ENCODE data around the gene SYNJ2. TPM values are rescaled to one million over a fixed set of nuclear protein-coding genes. Genes with fewer than 3 reads are reported as not detected.

SYNJ2 gene
- total RNA-seq, 1 donor from 2014 or later = 8.3 TPM

DNA sequence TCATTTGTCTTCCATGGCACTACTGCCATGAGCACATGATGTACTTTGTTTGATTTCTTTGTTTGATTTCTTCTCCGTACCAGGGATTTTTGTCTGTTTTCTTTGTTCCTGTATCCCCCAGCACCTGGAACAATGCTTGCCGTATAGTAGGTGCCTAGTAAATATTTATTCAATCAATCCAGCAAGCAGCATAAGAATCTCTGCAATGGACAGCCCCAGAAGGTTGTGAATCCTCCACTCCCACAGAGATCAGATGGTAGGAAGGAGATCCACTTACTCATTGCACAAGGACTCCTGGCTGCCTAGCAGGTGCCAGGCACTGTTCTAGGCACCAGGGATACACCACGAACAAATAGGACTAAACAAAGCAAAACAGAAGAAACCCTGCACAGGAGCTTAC is 6.7 kb upstream of the SYNJ2 start:
- H3K36me3 ChIP-seq = no peaks in the 10 kb centered on the region
- intact Hi-C loops (cut with DNase I) = no loop called here
- no peaks in the 10 kb centered on the region for H3K27me3 ChIP-seq
- no peaks in the 10 kb centered on the region for H3K9me3 ChIP-seq
- no peak overlapping the region for H3K4me3 ChIP-seq
- no peaks in the 10 kb centered on the region for H3K4me1 ChIP-seq
- DNase-seq (ENCODE audit: extremely low spot score in 2 of 2) = no peak
- no peak for TF ChIP-seq POLR2AphosphoS5 (IDR thresholded peaks at IDR 0.05; ENCODE audit: insufficient read depth in 1 of 2, low read depth in 1 of 2)
- TF ChIP-seq, protein P1, sequence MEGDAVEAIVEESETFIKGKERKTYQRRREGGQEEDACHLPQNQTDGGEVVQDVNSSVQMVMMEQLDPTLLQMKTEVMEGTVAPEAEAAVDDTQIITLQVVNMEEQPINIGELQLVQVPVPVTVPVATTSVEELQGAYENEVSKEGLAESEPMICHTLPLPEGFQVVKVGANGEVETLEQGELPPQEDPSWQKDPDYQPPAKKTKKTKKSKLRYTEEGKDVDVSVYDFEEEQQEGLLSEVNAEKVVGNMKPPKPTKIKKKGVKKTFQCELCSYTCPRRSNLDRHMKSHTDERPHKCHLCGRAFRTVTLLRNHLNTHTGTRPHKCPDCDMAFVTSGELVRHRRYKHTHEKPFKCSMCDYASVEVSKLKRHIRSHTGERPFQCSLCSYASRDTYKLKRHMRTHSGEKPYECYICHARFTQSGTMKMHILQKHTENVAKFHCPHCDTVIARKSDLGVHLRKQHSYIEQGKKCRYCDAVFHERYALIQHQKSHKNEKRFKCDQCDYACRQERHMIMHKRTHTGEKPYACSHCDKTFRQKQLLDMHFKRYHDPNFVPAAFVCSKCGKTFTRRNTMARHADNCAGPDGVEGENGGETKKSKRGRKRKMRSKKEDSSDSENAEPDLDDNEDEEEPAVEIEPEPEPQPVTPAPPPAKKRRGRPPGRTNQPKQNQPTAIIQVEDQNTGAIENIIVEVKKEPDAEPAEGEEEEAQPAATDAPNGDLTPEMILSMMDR (IDR thresholded peaks at IDR 0.05) = no peak
- TF ChIP-seq POLR2A (IDR thresholded peaks at IDR 0.05) = no peak
- H3K27ac ChIP-seq = no peak overlapping the region

DNA sequence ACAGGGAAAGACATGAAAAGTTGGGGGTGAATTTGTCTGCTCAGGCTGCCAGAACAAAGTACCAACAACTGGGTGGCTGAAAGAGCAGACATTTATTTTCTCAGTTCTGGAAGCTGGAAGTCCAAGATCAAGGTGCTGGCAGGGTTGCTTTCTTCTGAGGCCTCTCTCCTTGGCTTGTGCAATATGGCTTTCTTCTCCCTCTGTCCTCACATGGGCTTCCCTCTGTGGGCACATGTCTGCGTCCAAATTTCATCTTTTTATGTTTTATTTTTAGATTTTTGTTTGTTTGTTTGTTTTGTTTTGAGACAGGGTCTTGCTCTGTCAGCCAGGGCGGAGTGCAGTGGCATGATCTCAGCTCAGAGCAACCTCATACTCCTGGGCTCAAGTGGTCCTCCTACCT is 6.2 kb upstream of the SYNJ2 start:
- intact Hi-C loops (cut with DNase I) = no loop called here
- Histone ChIP-seq H3K27ac (no peak overlapping the region), H3K9me3 (no peaks in the 10 kb centered on the region), H3K36me3 (no peaks in the 10 kb centered on the region), H3K27me3 (no peaks in the 10 kb centered on the region), H3K4me1 (no peaks in the 10 kb centered on the region), H3K4me3 (no peak overlapping the region)
- no peak for DNase-seq (ENCODE audit: extremely low spot score in 2 of 2)
- TF ChIP-seq, protein P1 (IDR thresholded peaks at IDR 0.05) = no peak
- TF ChIP-seq POLR2AphosphoS5 (IDR thresholded peaks at IDR 0.05; ENCODE audit: insufficient read depth in 1 of 2, low read depth in 1 of 2) = no peak
- no peak for TF ChIP-seq POLR2A (IDR thresholded peaks at IDR 0.05)

DNA sequence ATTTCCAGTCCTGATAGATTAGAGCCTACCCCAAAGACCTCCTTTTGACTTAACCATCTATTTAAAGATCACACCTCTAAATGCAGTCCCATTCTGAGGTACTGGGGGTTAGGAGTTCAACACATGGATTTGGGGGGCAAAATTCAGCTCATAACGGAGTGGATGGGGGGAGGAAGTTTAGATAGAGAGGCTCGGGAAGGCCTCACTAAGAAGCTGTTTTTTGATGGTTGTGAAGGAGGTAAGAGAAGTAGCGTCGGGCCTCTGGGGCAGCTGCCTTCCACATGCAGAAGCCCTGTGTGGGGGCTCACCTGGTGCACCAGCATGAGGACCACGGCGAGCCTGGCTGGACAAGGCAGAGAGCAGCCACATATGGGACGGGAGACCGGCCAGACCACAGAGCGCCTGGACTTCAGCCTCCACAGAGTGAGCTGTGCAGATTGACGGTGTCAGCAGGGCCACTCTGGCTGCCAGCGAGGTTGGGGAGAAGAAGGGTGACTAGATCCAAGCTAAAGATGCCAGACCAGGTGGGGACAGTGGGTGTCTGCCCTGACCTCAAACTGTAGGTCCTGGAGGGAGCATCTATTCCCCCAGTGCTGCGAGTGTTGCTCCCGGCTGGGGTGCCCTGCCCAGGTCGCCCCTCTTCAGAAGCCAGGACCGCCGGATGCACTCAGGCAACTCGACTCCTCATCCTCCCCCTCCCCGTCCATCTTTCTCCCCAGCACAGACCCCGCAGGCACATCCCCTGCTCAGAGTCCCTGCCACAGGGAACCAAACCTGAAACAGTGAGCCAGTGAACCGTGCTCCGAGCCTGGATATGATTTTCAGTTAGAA is 5.1 kb upstream of the SYNJ2 start:
- no peak for DNase-seq (ENCODE audit: extremely low spot score in 2 of 2)

DNA sequence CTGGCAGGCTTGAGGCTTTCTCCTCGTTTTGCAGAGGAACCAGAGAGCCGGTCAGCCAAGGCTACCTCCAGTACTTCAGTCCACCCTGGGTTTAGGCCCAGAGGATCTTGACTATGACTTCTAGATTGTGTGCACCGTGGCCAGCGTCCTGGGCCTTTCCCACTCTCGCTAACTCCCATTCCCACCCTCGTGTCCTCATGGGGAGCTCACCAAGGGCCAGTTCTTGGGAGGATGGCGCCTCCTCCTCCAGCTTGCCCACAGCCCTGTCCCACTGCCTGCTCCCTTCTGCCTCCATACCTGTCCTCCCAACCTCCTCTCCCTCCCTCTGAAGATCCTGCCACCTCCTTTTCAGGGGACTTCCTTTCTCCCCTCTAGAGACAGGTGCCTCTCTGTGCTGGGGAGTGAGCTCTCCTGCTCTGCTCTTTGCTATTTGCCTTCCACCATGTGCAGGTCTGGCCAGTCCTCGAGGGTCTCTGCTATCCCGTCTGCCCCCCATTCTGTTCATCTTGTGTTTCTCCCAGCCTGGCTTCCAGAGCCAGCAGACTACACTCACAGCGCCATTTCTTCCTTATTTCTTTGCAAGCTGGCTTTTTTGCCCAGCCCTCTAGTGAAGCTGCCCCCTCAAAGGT is 4.4 kb upstream of the SYNJ2 start:
- H3K4me3 ChIP-seq = no peak overlapping the region
- H3K27me3 ChIP-seq = no peaks in the 10 kb centered on the region
- no peaks in the 10 kb centered on the region for H3K36me3 ChIP-seq
- intact Hi-C loops (cut with DNase I) = no loop called here
- no peaks in the 10 kb centered on the region for H3K9me3 ChIP-seq
- TF ChIP-seq POLR2AphosphoS5 (IDR thresholded peaks at IDR 0.05; ENCODE audit: insufficient read depth in 1 of 2, low read depth in 1 of 2) = no peak
- TF ChIP-seq POLR2A (IDR thresholded peaks at IDR 0.05) = no peak
- TF ChIP-seq, protein P1 (IDR thresholded peaks at IDR 0.05) = no peak
- H3K4me1 ChIP-seq = peaks cover 7% of the 10 kb centered on the region
- H3K27ac ChIP-seq = no peak overlapping the region
- no peak for DNase-seq (ENCODE audit: extremely low spot score in 2 of 2)

More for the DNA sequence above, 5.1 kb upstream of the SYNJ2 start:
- H3K4me3 ChIP-seq = no peak overlapping the region
- no peak for TF ChIP-seq POLR2A (IDR thresholded peaks at IDR 0.05)
- TF ChIP-seq POLR2AphosphoS5 (IDR thresholded peaks at IDR 0.05; ENCODE audit: insufficient read depth in 1 of 2, low read depth in 1 of 2) = no peak
- TF ChIP-seq, protein P1 (IDR thresholded peaks at IDR 0.05) = no peak
- intact Hi-C loops (cut with DNase I) = no loop called here
- peaks cover 6% of the 10 kb centered on the region for H3K4me1 ChIP-seq
- no peak overlapping the region for H3K27ac ChIP-seq
- H3K9me3 ChIP-seq = no peaks in the 10 kb centered on the region
- H3K36me3 ChIP-seq = no peaks in the 10 kb centered on the region
- no peaks in the 10 kb centered on the region for H3K27me3 ChIP-seq
